BJ (cell line): ENCODE data around the gene PCOLCE2. TPM values are rescaled to one million over a fixed set of nuclear protein-coding genes. Genes with fewer than 3 reads are reported as not detected.

Source experiments
- CTCF ChIA-PET: fragments of 350-600 bp; formaldehyde crosslinking; extraction: SDS; loops from one replicate; lab custom pipeline; 2021; ENCODE audit warnings: antibody characterized with exemption, inconsistent platforms; lab: Yijun Ruan, JAX
- POLR2A ChIA-PET: fragments of 300-600 bp; sonication (Branson Sonifier 250); formaldehyde crosslinking; extraction: SDS; loops from one replicate; lab custom pipeline; 2021; ENCODE audit warnings: antibody characterized with exemption; lab: Charles Lee
- DNase-seq: peaks from one replicate; pipeline ENCODE4 v3.0.0-alpha.2; 2011; ENCODE audit warnings: low read depth
- H3K27me3 ChIP-seq: 2 replicates; pipeline ENCODE4 v1.6.0; 2011; ENCODE audit warnings: low read length; ENCODE audit not compliant: control insufficient read depth, insufficient read depth
- H3K36me3 ChIP-seq: 2 replicates; pipeline ENCODE4 v1.5.1; 2011; ENCODE audit warnings: low read length; ENCODE audit not compliant: control insufficient read depth, insufficient read depth
- H3K4me3 ChIP-seq: 2 replicates; pipeline ENCODE4 v1.5.1; 2011; ENCODE audit warnings: low read depth, mild to moderate bottlenecking, control low read depth, low read length
- CTCF ChIP-seq: IDR thresholded peaks from 2 replicates; pipeline ENCODE4 v1.5.1; 2011; ENCODE audit warnings: low read depth, mild to moderate bottlenecking, control low read depth, inconsistent platforms, low read length, moderate library complexity; ENCODE audit not compliant: insufficient read depth
- polyA plus RNA-seq: library from polyadenylated mRNA; depleted of rRNA; stranded (reverse); fragments of >200 nt; gene quantifications from 2 replicates; pipeline ENCODE4 v1.2.3, GENCODE V29; 2011

Gene PCOLCE2
- polyA plus RNA-seq, 1 experiment: 0.94 TPM

DNA sequence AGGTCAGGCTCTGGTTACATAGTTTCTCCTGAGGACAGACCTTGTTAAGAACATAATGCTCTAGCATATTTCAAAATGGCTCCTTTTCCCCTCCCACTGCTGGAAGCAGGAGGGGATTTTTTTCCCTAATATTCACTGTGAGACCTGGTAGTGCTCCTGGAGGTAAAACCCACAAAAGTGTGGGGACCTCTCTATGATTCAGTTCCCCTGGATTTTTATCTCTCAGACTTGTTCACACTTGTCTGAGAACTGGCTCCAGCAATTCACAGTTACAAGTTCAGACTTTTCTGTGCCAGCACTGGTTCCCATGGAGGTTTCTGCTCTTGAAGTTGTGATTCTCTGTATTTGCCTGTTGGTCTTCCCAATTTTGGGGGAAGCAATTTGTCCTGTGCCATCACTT lies 36.3 kb upstream of the PCOLCE2 start:
- Histone ChIP-seq H3K4me3 (no peak overlapping the region), H3K27me3 (peaks cover 4% of the 10 kb centered on the region), H3K36me3 (no peaks in the 10 kb centered on the region)
- POLR2A ChIA-PET: no interaction called here
- no peak for DNase-seq
- TF ChIP-seq CTCF: no peak
- CTCF ChIA-PET: no interaction called here

GRCh38 chr3:142923694-142924093 lies 34.8 kb upstream of the PCOLCE2 start:
- DNase-seq: no peak
- ChIA-PET POLR2A (no interaction called here), CTCF (no interaction called here)
- no peak for TF ChIP-seq CTCF
- Histone ChIP-seq H3K27me3 (peaks cover 4% of the 10 kb centered on the region), H3K36me3 (no peaks in the 10 kb centered on the region), H3K4me3 (no peak overlapping the region)

DNA sequence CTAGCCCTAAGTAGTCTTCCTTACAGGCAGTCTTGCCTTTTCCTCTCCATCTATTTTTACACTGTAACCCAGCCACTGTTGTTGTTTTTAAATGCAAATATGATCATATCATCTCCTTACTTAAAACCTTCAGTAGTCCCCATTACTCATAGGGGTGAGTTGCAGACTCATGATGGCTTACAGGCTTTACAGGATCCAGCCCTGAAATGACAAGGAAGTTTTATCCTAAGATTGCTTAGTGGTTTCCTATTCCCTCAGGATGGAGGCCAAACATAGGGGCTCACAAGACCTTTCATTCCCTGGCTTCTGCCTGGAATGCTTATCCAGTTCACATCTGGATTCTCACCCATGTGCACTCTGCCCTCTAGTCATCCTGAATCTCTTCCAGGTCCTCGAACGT lies 27.7 kb upstream of the PCOLCE2 start:
- CTCF ChIA-PET: no interaction called here
- TF ChIP-seq CTCF: no peak
- Histone ChIP-seq H3K36me3 (no peaks in the 10 kb centered on the region), H3K27me3 (no peaks in the 10 kb centered on the region), H3K4me3 (no peak overlapping the region)
- POLR2A ChIA-PET: no interaction called here
- no peak for DNase-seq

- TF ChIP-seq CTCF: no peak
- ChIA-PET POLR2A (no interaction called here), CTCF (no interaction called here)
- H3K4me3 ChIP-seq: no peak overlapping the region
- no peak for DNase-seq
- H3K27me3 ChIP-seq: 0 out of 2 replicates have a peak, but pooled peaks cover 1% of the 10 kb centered on the region
- H3K36me3 ChIP-seq: no peaks in the 10 kb centered on the region
Observed at GRCh38 chr3:142915636-142916035, 26.8 kb upstream of the PCOLCE2 start.

GRCh38 chr3:142914286-142914811 lies 25.5 kb upstream of the PCOLCE2 start:
- ChIA-PET POLR2A (no interaction called here), CTCF (interaction anchor here (0.7 kb wide), 1 partner anchor 95 kb away, joined by 3 read pairs; no protein-coding TSS in a partner anchor)
- H3K27me3 ChIP-seq: 0 out of 2 replicates have a peak, but pooled peaks cover 1% of the 10 kb centered on the region

More at GRCh38 chr3:142914286-142914811, 25.5 kb upstream of the PCOLCE2 start:
- no peak for TF ChIP-seq CTCF
- Histone ChIP-seq H3K36me3 (no peaks in the 10 kb centered on the region), H3K4me3 (no peak overlapping the region)
- DNase-seq: no peak
